ENCODE measurements around the gene RBBP9. TPM values are rescaled to one million over a fixed set of nuclear protein-coding genes. Genes with fewer than 3 reads are reported as not detected.
"Not testable (repeated sequence)": the region's sequence is repeated elsewhere in the genome, so short reads cannot be mapped to it uniquely, and the experiment has no call there.

The RBBP9 gene
- polyA plus RNA-seq, 1 donor from 2014 or later = 11.9 TPM

GRCh38 chr20:18522066-18522465 is 25.0 kb upstream of the RBBP9 start:
- not testable (repeated sequence) for H3K4me3 Mint-ChIP-seq, H3K9me3 Mint-ChIP-seq, H3K36me3 Mint-ChIP-seq, H3K27me3 Mint-ChIP-seq, H3K27ac Mint-ChIP-seq, H3K4me1 Mint-ChIP-seq

GRCh38 chr20:18515973-18516372 is 18.9 kb upstream of the RBBP9 start:
- Mint-ChIP-seq H3K36me3 (peaks cover 12% of the 10 kb centered on the region), H3K4me1 (peaks cover 4 to 7% (median 6%) of the 10 kb centered on the region in 3 donors), H3K27me3 (no peaks in the 10 kb centered on the region), H3K4me3 (peak overlapping the region in 1 of 4 donors; percentile 58), H3K27ac (peak overlapping the region in 2 of 3 donors; percentile 28 to 74), H3K9me3 (no peaks in the 10 kb centered on the region)

DNA sequence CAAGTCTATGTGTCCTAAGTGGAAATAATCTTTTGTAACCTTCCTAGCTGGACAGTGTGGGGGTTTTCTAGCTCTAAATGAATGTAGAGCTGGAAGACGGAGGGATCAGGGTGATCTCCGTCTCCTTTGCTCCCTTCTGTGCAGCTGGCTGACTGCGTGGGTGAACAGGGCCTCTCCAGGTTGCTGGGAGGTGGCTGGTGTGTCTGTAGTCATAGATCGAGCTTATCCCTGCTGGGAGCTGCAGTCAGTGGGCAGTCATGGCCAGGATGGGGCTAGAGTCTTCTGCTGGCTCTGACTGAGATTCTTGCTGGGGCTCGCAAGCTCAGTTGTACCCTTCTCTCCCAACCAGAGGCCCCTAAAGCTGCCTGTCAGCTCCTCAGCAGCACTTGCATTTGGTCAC is 17.1 kb upstream of the RBBP9 start:
- H3K36me3 Mint-ChIP-seq = peaks cover 14% of the 10 kb centered on the region
- no peak overlapping the region for H3K4me3 Mint-ChIP-seq
- H3K27ac Mint-ChIP-seq = no peak overlapping the region
- no peaks in the 10 kb centered on the region for H3K27me3 Mint-ChIP-seq
- H3K9me3 Mint-ChIP-seq = no peaks in the 10 kb centered on the region
- H3K4me1 Mint-ChIP-seq = peaks cover 7 to 14% (median 11%) of the 10 kb centered on the region in 3 donors

DNA sequence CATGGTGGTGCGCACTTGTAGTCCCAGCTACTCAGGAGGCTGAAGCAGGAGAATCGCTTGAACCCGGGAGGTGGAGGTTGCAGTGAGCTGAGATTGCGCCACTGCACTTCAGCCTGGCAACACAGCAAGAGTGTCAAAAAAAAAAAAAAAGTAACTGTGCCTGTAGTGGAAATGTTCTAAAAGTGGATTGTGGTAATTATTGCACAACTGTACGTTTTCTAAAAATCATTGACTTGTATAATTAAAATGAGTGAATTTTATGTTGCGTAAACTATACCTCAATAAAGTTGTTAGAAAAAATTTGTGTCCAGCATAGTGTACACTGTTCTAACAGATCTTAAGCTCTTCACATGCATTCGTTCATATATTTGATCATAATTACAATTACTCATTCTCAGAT is 16.2 kb upstream of the RBBP9 start:
- Mint-ChIP-seq H3K4me1 (peaks cover 13 to 21% (median 16%) of the 10 kb centered on the region in 3 donors), H3K9me3 (no peaks in the 10 kb centered on the region), H3K27me3 (no peaks in the 10 kb centered on the region), H3K27ac (no peak overlapping the region), H3K36me3 (peaks cover 14% of the 10 kb centered on the region), H3K4me3 (peak overlapping the region in 1 of 4 donors; percentile 42)

- Mint-ChIP-seq H3K9me3 (no peaks in the 10 kb centered on the region), H3K27me3 (no peaks in the 10 kb centered on the region), H3K36me3 (peaks cover 14% of the 10 kb centered on the region), H3K4me1 (peaks cover 24 to 29% (median 27%) of the 10 kb centered on the region in 3 donors), H3K4me3 (no peak overlapping the region), H3K27ac (no peak overlapping the region)
These were observed 14.5 kb upstream of the RBBP9 start for GRCh38 chr20:18511571-18511970.

DNA sequence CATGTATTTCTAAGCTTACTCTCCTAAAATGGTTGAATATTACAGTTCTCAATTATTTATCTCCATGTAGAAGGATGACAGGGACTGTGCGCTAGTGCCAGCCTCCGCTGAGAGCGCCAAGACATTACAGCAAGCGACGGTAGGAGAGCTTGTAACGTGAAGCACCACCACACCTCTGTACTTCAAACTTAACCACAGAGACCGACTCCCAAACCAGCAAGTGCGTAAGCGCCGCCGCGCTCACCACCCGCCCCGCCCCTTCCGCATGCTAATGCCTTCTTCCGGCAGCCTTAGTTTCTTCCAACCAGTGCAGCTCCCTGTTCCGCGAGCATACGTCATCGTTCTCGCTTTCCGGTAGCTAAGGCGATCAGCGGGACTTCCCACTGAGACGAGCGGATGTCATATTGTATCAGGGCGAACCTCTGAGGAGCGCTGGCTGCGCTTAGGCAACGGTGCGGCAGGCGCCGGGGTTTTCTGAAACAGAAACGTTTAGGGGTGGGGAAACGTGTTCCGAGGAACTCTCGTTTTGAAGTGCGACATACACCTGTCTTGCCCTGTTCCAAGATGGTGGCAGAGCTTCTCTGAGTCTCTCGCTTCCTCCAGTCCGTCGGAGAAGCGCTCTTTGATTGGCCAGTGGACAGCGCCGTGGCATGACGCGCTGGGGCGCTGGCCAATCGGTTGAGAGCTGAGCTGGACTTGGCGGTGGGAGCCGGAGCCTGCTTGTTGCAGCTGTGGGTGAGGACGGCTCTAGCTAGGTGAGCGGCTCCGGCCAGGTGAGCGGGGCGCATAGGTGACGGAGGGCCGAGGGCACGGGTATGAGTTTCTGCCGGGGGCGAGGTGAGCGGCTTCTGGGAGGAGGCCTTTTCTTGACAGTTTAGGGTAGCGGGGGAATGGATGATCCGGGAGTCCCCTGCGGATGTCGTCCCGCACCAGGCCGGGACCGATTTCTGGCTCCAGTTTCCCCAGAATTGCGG is 10.5 kb upstream of the RBBP9 start, which contains the start of gene SEC23B:
SEC23B (plus strand) TSS at position 723 of the 974 bp plus-strand sequence. CDS start 2,896 bp downstream, outside the sequence.
- H3K4me3 Mint-ChIP-seq = peak within 1 kb of the TSS; percentile 98 to 99 (median 98)
- peaks cover 2% of the 10 kb centered on the region for H3K27me3 Mint-ChIP-seq
- H3K9me3 Mint-ChIP-seq = no peaks in the 10 kb centered on the region
- peaks cover 19 to 27% (median 24%) of the 10 kb centered on the region in 3 donors for H3K4me1 Mint-ChIP-seq
- peak within 1 kb of the TSS; percentile 97 to 100 (median 99) for H3K27ac Mint-ChIP-seq
- peaks cover 6% of the 10 kb centered on the region for H3K36me3 Mint-ChIP-seq

DNA sequence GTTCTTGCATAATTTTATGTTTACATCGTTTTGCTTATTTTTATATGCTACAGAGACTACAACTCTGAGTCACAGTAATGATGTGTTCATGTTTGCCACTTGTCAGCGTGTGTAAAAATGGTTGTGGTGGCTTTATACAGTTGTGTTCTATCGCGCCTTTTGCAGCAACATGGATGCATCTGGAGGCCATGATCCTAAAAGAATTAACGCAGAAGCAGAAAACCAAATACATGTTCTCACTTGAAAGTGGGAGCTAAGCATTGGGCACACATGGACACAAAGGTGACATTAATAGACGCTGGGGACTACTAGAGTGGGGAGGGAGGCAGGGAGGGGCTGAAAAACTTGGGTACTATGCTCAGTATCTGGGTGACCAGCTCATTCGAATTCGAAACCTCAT is 9.7 kb upstream of the RBBP9 start:
- Mint-ChIP-seq H3K4me1 (peaks cover 19 to 27% (median 24%) of the 10 kb centered on the region in 3 donors), H3K27me3 (peaks cover 2% of the 10 kb centered on the region)

GRCh38 chr20:18504479-18505060 is 7.5 kb upstream of the RBBP9 start:
- Mint-ChIP-seq H3K27me3 (peaks cover 2% of the 10 kb centered on the region), H3K27ac (peak overlapping the region in 1 of 3 donors; percentile 61), H3K4me1 (peaks cover 17 to 19% (median 19%) of the 10 kb centered on the region in 3 donors), H3K4me3 (peak overlapping the region in 1 of 4 donors; percentile 25), H3K36me3 (peaks cover 7% of the 10 kb centered on the region), H3K9me3 (no peaks in the 10 kb centered on the region)

More for the DNA sequence above, 9.7 kb upstream of the RBBP9 start:
- Mint-ChIP-seq H3K9me3 (no peaks in the 10 kb centered on the region), H3K27ac (peak overlapping the region; percentile 97 to 100 (median 99)), H3K36me3 (peaks cover 11% of the 10 kb centered on the region), H3K4me3 (peak overlapping the region; percentile 98 to 99 (median 98))

DNA sequence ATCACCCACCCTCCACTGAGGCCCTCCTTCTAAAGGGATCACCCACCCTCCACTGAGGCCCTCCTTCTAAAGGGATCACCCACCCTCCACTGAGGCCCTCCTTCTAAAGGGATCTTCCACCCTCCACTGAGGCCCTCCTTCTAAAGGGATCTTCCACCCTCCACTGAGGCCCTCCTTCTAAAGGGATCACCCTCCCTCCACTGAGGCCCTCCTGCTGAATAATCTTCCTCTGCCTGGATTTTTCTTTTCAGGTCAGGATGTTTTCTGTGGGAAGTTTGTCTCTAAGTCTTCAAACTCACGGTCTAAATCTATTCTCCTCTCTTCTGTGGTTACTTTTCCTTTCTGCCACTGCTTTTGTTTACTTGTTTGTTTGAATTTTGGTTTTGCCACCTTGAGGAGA is 4.6 kb upstream of the RBBP9 start:
- not testable (repeated sequence) for H3K27me3 Mint-ChIP-seq, H3K36me3 Mint-ChIP-seq, H3K4me1 Mint-ChIP-seq, H3K4me3 Mint-ChIP-seq, H3K9me3 Mint-ChIP-seq
- peak overlapping the region in 1 of 3 donors; percentile 20 for H3K27ac Mint-ChIP-seq

DNA sequence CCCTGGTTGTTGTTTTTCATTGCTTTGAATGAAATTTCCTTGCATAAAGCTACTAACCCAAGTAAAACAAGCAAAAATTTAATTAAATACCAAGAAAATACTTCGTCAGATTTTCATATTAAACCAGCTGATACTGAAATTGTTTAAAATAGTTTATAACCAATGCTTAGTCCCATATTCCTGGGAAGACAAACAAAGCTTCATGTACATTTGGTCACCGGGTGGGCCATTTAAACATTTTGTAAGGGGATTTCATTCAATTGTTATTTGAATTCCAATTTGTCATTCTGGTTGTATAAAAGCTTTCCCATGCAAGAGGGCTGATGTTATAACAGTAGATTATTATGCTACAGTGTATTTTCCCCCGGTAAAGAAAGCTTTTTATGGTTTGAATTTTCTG is 578 bp upstream of the RBBP9 start:
- H3K9me3 Mint-ChIP-seq = no peaks in the 10 kb centered on the region
- H3K4me3 Mint-ChIP-seq = peak overlapping the region; percentile 95 to 99 (median 97)
- peak overlapping the region in 1 of 3 donors; percentile 90 for H3K27ac Mint-ChIP-seq
- peaks cover 11% of the 10 kb centered on the region for H3K36me3 Mint-ChIP-seq
- peaks cover 11 to 20% (median 14%) of the 10 kb centered on the region in 3 donors for H3K4me1 Mint-ChIP-seq
- H3K27me3 Mint-ChIP-seq = no peaks in the 10 kb centered on the region

DNA sequence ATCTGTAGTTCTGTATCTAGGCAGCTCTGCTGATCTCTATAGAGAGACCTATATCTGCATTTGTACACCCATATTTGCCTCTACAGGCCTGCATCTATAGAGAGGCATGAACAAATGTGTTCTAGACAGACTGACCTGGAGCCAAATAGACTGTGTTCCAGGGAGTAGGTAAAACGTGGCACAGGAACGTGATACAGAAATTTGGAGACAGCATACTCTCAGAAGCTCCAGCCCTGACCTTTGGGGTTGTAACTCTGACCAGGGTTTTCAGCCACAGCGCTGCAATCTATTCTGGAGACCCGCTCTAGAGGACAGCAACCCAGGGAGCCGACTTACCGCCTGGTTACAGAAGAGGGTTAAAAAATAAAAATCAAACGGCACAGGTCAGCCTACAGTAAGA is 983 bp downstream of the RBBP9 start:
- Mint-ChIP-seq H3K27ac (peak overlapping the region in 1 of 3 donors; percentile 26), H3K4me3 (peak overlapping the region; percentile 95 to 99 (median 97)), H3K9me3 (no peaks in the 10 kb centered on the region), H3K27me3 (no peaks in the 10 kb centered on the region), H3K36me3 (peaks cover 8% of the 10 kb centered on the region), H3K4me1 (peaks cover 11 to 20% (median 14%) of the 10 kb centered on the region in 3 donors)

- Mint-ChIP-seq H3K4me1 (peaks cover 0 to 1% (median 0%) of the 10 kb centered on the region in 3 donors), H3K36me3 (peaks cover 8% of the 10 kb centered on the region), H3K4me3 (no peak overlapping the region), H3K27ac (no peak overlapping the region), H3K9me3 (no peaks in the 10 kb centered on the region), H3K27me3 (no peaks in the 10 kb centered on the region)
These were observed 8.7 kb downstream of the RBBP9 start for GRCh38 chr20:18488301-18488700.

DNA sequence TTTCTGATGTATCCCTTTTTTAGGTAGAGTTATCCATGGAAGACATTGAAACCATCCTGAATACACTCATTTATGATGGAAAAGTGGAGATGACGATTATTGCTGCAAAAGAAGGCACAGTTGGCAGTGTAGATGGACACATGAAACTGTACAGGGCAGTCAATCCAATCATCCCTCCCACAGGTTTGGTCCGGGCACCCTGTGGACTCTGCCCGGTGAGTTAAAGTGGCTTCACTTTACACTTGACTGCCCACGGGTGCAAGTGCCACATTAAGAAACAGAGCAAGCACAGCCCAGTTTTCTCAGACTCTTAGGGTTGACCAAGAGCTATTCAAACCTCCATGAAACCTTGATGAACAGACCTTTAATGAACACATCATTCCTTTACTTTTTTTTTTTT is 15.4 kb downstream of the RBBP9 start:
- Mint-ChIP-seq H3K9me3 (no peaks in the 10 kb centered on the region), H3K4me1 (no peaks in the 10 kb centered on the region), H3K36me3 (peaks cover 8% of the 10 kb centered on the region), H3K27me3 (no peaks in the 10 kb centered on the region), H3K4me3 (no peak overlapping the region), H3K27ac (no peak overlapping the region)

GRCh38 chr20:18477821-18478220 is 19.2 kb downstream of the RBBP9 start:
- no peak overlapping the region for H3K4me3 Mint-ChIP-seq
- no peaks in the 10 kb centered on the region for H3K27me3 Mint-ChIP-seq
- H3K27ac Mint-ChIP-seq = no peak overlapping the region
- no peaks in the 10 kb centered on the region for H3K9me3 Mint-ChIP-seq
- H3K36me3 Mint-ChIP-seq = peaks cover 9% of the 10 kb centered on the region
- no peaks in the 10 kb centered on the region for H3K4me1 Mint-ChIP-seq

DNA sequence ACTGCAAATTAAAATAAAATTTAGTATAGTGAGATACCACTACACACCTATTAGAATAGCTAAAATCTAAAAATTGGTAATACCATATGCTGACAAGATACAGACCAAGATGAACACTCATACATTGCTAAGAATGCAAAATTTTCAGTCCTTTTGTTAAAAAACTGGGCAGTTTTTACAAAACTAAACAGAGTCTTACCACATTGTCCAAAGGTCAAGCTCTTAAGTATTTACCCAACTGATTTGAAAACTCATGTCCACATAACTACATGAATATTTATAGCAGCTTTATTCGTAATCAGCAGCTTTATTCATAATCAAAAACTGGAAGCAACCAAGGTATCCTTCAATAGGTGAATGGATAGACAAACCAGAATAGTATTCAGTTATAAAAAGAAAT is 19.8 kb downstream of the RBBP9 start:
- no peak overlapping the region for H3K27ac Mint-ChIP-seq
- H3K9me3 Mint-ChIP-seq = no peaks in the 10 kb centered on the region
- H3K4me1 Mint-ChIP-seq = no peaks in the 10 kb centered on the region
- no peaks in the 10 kb centered on the region for H3K27me3 Mint-ChIP-seq
- H3K4me3 Mint-ChIP-seq = no peak overlapping the region
- peaks cover 9% of the 10 kb centered on the region for H3K36me3 Mint-ChIP-seq
